Measurements from ENCODE around the gene PMS2.

DNA sequence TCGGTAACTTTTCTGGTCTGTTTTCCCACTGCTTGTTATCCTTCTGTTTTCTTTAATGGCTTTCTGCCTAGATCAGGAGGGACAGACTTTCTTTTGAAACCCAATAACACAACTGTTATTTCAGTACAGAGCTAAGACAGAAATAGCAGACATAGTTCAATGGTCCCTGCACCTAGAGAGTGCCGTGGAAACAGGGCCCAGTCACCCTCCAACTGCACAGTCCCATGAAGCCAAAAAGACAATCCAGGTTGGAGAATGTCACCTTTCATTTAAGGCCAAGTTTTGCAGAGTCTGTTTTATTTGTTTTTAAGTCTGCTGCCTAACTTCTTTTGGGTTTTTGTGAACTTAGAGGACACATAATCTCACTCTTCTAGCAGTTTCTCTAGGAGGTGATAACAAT lies 2.7 kb upstream of the PMS2 start:
- TF ChIP-seq, protein P1, sequence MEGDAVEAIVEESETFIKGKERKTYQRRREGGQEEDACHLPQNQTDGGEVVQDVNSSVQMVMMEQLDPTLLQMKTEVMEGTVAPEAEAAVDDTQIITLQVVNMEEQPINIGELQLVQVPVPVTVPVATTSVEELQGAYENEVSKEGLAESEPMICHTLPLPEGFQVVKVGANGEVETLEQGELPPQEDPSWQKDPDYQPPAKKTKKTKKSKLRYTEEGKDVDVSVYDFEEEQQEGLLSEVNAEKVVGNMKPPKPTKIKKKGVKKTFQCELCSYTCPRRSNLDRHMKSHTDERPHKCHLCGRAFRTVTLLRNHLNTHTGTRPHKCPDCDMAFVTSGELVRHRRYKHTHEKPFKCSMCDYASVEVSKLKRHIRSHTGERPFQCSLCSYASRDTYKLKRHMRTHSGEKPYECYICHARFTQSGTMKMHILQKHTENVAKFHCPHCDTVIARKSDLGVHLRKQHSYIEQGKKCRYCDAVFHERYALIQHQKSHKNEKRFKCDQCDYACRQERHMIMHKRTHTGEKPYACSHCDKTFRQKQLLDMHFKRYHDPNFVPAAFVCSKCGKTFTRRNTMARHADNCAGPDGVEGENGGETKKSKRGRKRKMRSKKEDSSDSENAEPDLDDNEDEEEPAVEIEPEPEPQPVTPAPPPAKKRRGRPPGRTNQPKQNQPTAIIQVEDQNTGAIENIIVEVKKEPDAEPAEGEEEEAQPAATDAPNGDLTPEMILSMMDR (IDR thresholded peaks at IDR 0.05), result no peak
- TF ChIP-seq POLR2A (IDR thresholded peaks at IDR 0.05), result no peak
